HCT116 (cell line): ENCODE results near the gene GIPR. TPM values are rescaled to one million over a fixed set of nuclear protein-coding genes. Genes with fewer than 3 reads are reported as not detected.

Experiments
- ATAC-seq: fragments of 200-7000 bp; cut with Tn5 transposase; 2 replicates; pipeline ENCODE4 v1.9.1; 2020; ENCODE audit warnings: mild to moderate bottlenecking, moderate library complexity
- Bru-seq: library from RNA; stranded (reverse); fragments of 400-500 nt; gene quantifications from one replicate; lab custom pipeline; 2021; lab: Mats Ljungman, UMichigan
- BruChase-seq, 2 experiments: library from RNA; stranded (reverse); fragments of 400-500 nt; gene quantifications; one replicate each; lab custom pipeline; 2021; lab: Mats Ljungman, UMichigan
- BruUV-seq: library from RNA; stranded (reverse); fragments of 400-500 nt; replicated peaks from 2 replicates; lab custom pipeline; 2021; lab: Mats Ljungman, UMichigan
- CTCF ChIA-PET: fragments of 300-600 bp; sonication (Branson Sonifier 250); formaldehyde crosslinking; loops from one replicate; lab custom pipeline; 2021; ENCODE audit warnings: antibody characterized with exemption; lab: Charles Lee
- POLR2A ChIA-PET: fragments of 300-600, 350-600 bp; sonication (Branson Sonifier 250); formaldehyde crosslinking; loops from one replicate; lab custom pipeline; 2021; ENCODE audit warnings: antibody characterized with exemption; lab: Charles Lee
- RAD21 ChIA-PET, 2 experiments: fragments of 300-600 bp; sonication (Branson Sonifier 250); formaldehyde crosslinking; loops; one replicate each; lab custom pipeline; 2023; ENCODE audit warnings: low total read pairs in 2 of 2; ENCODE audit not compliant: uncharacterized antibody in 2 of 2, unreplicated experiment in 2 of 2, low non-redundant PET in 1 of 2; lab: Charles Lee
- DNase-seq: peaks from one replicate; pipeline ENCODE4 v3.0.0-alpha.2; 2010; ENCODE audit warnings: low read depth, low spot score
- H2AFZ ChIP-seq: fragments of 200-600 bp; shearing (Covaris generic), sonication (generic); 2 replicates; pipeline ENCODE4 v1.6.1; 2017; ENCODE audit warnings: low read depth, mixed run types, mixed read lengths, antibody characterized with exemption, low read length; ENCODE audit not compliant: poor library complexity, severe bottlenecking
- H3K27ac ChIP-seq: 2 replicates; pipeline ENCODE4 v1.5.1; 2012; ENCODE audit warnings: low read depth, low read length
- H3K27me3 ChIP-seq: fragments of 200-600 bp; sonication (generic); 2 replicates; pipeline ENCODE4 v1.6.1; 2016; ENCODE audit warnings: mixed run types, low read length, mixed read lengths; ENCODE audit not compliant: insufficient read depth
- H3K36me3 ChIP-seq, 2 experiments: fragments of 200-500 bp in 1 of 2; fragments of 200-600 bp in 1 of 2; sonication (Bioruptor generic) in 1 of 2; sonication (generic) in 1 of 2; 2 replicates each; pipeline versions ENCODE4 v1.5.1 to v1.6.1; 2014 to 2016; ENCODE audit warnings: low read length in 2 of 2, inconsistent platforms in 1 of 2, mixed read lengths in 1 of 2, mixed run types in 1 of 2; ENCODE audit not compliant: insufficient read depth in 2 of 2, control insufficient read depth in 1 of 2
- H3K4me1 ChIP-seq, 2 experiments: fragments of 200-600 bp in 1 of 2; sonication (generic) in 1 of 2; 2 replicates each; pipeline versions ENCODE4 v1.5.1 to v1.6.1; 2012 to 2017; ENCODE audit warnings: low read length in 2 of 2, inconsistent platforms in 1 of 2, mild to moderate bottlenecking in 1 of 2, mixed read lengths in 1 of 2, mixed run types in 1 of 2, moderate library complexity in 1 of 2; ENCODE audit not compliant: insufficient read depth in 2 of 2, control insufficient read depth in 1 of 2
- H3K4me2 ChIP-seq: fragments of 200-600 bp; sonication (generic); 2 replicates; pipeline ENCODE4 v1.6.1; 2017; ENCODE audit warnings: mixed run types, low read length, mixed read lengths
- H3K4me3 ChIP-seq, 2 experiments: fragments of 200-600 bp in 1 of 2; sonication (generic) in 1 of 2; replicated peaks in 1 of 2; 2 replicates each; pipeline ENCODE4 v1.5.1; 2011 to 2016; ENCODE audit warnings: low read length in 2 of 2, control low read depth in 1 of 2, low read depth in 1 of 2, mild to moderate bottlenecking in 1 of 2, mixed read lengths in 1 of 2, mixed run types in 1 of 2
- H3K79me2 ChIP-seq: fragments of 200-600 bp; sonication (generic); 2 replicates; pipeline ENCODE4 v1.6.1; 2017; ENCODE audit warnings: mild to moderate bottlenecking, mixed run types, low read length, moderate library complexity, mixed read lengths; ENCODE audit not compliant: insufficient read depth
- H3K9ac ChIP-seq: fragments of 200-600 bp; sonication (generic); 2 replicates; pipeline ENCODE4 v1.6.1; 2016; ENCODE audit warnings: low read length, mixed read lengths
- H3K9me2 ChIP-seq: fragments of 200-600 bp; sonication (generic), shearing (Covaris generic); 2 replicates; pipeline ENCODE4 v1.6.1; 2017; ENCODE audit warnings: mixed run types, mild to moderate bottlenecking, moderate library complexity; ENCODE audit not compliant: insufficient read depth
- H3K9me3 ChIP-seq, 2 experiments: fragments of 200-500 bp in 1 of 2; fragments of 200-600 bp in 1 of 2; sonication (Bioruptor generic) in 1 of 2; sonication (generic) in 1 of 2; 2 replicates each; pipeline ENCODE4 v1.6.1; 2014 to 2017; ENCODE audit warnings: low read length in 2 of 2, mixed read lengths in 2 of 2, inconsistent platforms in 1 of 2, low read depth in 1 of 2, mild to moderate bottlenecking in 1 of 2, mixed run types in 1 of 2, moderate library complexity in 1 of 2; ENCODE audit not compliant: control insufficient read depth in 1 of 2, insufficient read depth in 1 of 2
- H4K20me1 ChIP-seq: fragments of 200-600 bp; sonication (generic), shearing (Covaris generic); 2 replicates; pipeline ENCODE4 v1.6.1; 2017; ENCODE audit warnings: mixed run types, mild to moderate bottlenecking, moderate library complexity; ENCODE audit not compliant: insufficient read depth
- CEBPB ChIP-seq: IDR thresholded peaks from 2 replicates; pipeline ENCODE4 v1.6.1; 2012; ENCODE audit warnings: low read depth
- EZH2 ChIP-seq: fragments of 200-600 bp; sonication (generic); IDR thresholded peaks from 2 replicates; pipeline ENCODE4 v1.6.1; 2017; ENCODE audit warnings: antibody characterized with exemption, mixed run types
- POLR2AphosphoS5 ChIP-seq: IDR thresholded peaks from 2 replicates; pipeline ENCODE4 v1.6.1; 2011; ENCODE audit warnings: mild to moderate bottlenecking, low read depth, low read length, moderate library complexity
- TCF7L2 ChIP-seq: IDR thresholded peaks from 2 replicates; pipeline ENCODE4 v1.7.0; 2011; ENCODE audit warnings: borderline replicate concordance, inconsistent platforms; ENCODE audit not compliant: insufficient read depth, insufficient read length; ENCODE audit errors: extremely low read depth
- intact Hi-C: fragments of 100-400 bp; cut with micrococcal nuclease; formaldehyde crosslinking; loops from 2 replicates; pipeline ENCODE4 v1.10.0; 2022
- long read RNA-seq: library from polyadenylated mRNA; unstranded; transcript quantifications from one replicate; pipeline ENCODE4 v2.0.0, GENCODE V29; 2021; ENCODE audit not compliant: unreplicated experiment
- polyA plus RNA-seq: library from polyadenylated mRNA; unstranded; fragments of >200 nt; gene quantifications from 2 replicates; pipeline ENCODE4 v1.2.1, GENCODE V29; 2012; ENCODE audit warnings: missing spikeins
- total RNA-seq: library from RNA; stranded (reverse); gene quantifications from one replicate; pipeline ENCODE4 v1.2.1, GENCODE V29; 2021; ENCODE audit not compliant: unreplicated experiment
- TF ChIP-seq, protein P1 (sequence below): IDR thresholded peaks from 2 replicates; pipeline ENCODE4 v1.6.1; 2012; ENCODE audit warnings: low read depth
- TF ChIP-seq, protein P2 (sequence below): IDR thresholded peaks from 2 replicates; pipeline ENCODE4 v1.6.1; 2012
- TF ChIP-seq, protein P3 (sequence below): IDR thresholded peaks from 2 replicates; pipeline ENCODE4 v1.6.1; 2011; ENCODE audit warnings: mild to moderate bottlenecking, low read length, moderate library complexity; ENCODE audit not compliant: insufficient replicate concordance; ENCODE audit errors: extremely low read depth

Gene GIPR, protein sequence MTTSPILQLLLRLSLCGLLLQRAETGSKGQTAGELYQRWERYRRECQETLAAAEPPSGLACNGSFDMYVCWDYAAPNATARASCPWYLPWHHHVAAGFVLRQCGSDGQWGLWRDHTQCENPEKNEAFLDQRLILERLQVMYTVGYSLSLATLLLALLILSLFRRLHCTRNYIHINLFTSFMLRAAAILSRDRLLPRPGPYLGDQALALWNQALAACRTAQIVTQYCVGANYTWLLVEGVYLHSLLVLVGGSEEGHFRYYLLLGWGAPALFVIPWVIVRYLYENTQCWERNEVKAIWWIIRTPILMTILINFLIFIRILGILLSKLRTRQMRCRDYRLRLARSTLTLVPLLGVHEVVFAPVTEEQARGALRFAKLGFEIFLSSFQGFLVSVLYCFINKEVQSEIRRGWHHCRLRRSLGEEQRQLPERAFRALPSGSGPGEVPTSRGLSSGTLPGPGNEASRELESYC
- total RNA-seq (14.1 TPM), Bru-seq, nascent RNA (percentile 59 among the genes with signal in this experiment), BruChase-seq, experiment 1, labeled RNA remaining after a 6-hour chase (percentile 56 among the genes with signal in this experiment), BruChase-seq, experiment 2, labeled RNA remaining after a 2-hour chase (percentile 60 among the genes with signal in this experiment)
- 9.9 and 10.3 TPM in 2 replicates for polyA plus RNA-seq
- long read RNA-seq, partial matches to known transcripts = 2 of 7 reads
- long read RNA-seq, other reads (novel, unspliced or antisense) = 4 of 7 reads

DNA sequence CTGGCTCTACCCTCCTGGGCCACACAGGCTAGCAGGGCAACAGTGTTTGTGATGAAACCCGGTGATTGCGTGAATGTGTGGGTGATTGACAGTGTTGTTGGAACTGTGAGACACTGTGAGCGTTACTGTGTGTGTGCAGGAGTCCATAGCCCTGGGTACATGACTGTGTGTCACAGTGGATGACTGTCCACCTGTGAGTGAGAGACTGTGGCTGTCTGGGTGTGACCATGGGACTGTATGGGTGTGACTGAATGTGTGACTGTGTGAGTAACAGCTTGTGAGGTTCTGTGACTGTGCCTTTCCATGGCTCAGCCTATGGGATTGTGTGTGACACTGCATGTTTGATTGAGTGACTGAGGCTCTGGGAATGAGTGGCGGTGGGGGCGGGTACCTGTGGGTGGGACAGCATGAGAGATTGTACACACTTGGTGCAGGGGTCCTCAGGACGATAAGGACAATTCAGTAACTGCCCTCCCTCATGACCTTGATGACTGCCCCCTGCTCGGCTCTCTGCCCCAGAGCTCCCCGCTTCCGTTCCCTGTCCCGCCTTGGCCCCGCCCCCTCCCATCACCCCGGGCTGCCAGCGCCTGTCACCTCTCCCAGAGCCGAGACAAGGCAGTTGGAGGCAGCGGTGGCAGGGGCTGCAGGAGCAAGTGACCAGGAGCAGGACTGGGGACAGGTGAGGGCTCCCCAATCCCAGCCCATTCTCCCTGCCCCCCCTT, at the start of gene GIPR:
Gene GIPR (plus strand): TSS at position 602 of the 722 bp plus-strand sequence. CDS start 1,300 bp downstream, outside the sequence.
- BruUV-seq = no TSS peak
- ATAC-seq (peak; percentile 55), DNase-seq (peak; percentile 72)
- H3K9ac ChIP-seq = peak within 1 kb of the TSS; percentile 91
- no peaks in the 10 kb centered on the region for H3K9me3 ChIP-seq
- no peaks in the 10 kb centered on the region for H3K79me2 ChIP-seq
- ChIA-PET CTCF (interaction anchor here (1.0 to 3.1 kb wide), 3 partner anchors 22 to 182 kb away, joined by 4 to 17 read pairs (median 8); no protein-coding TSS in a partner anchor), POLR2A (interaction anchor here (0.7 to 2.0 kb wide), 4 partner anchors 9 to 200 kb away, joined by 3 to 16 read pairs (median 4); partner anchors contain the start of gene FOSB), RAD21 (interaction anchor here (0.6 to 1.7 kb wide), 3 partner anchors 22 to 329 kb away, joined by 3 to 8 read pairs (median 3); no protein-coding TSS in a partner anchor)
- H3K27ac ChIP-seq = peak within 1 kb of the TSS; percentile 71
- TF ChIP-seq, protein P1, sequence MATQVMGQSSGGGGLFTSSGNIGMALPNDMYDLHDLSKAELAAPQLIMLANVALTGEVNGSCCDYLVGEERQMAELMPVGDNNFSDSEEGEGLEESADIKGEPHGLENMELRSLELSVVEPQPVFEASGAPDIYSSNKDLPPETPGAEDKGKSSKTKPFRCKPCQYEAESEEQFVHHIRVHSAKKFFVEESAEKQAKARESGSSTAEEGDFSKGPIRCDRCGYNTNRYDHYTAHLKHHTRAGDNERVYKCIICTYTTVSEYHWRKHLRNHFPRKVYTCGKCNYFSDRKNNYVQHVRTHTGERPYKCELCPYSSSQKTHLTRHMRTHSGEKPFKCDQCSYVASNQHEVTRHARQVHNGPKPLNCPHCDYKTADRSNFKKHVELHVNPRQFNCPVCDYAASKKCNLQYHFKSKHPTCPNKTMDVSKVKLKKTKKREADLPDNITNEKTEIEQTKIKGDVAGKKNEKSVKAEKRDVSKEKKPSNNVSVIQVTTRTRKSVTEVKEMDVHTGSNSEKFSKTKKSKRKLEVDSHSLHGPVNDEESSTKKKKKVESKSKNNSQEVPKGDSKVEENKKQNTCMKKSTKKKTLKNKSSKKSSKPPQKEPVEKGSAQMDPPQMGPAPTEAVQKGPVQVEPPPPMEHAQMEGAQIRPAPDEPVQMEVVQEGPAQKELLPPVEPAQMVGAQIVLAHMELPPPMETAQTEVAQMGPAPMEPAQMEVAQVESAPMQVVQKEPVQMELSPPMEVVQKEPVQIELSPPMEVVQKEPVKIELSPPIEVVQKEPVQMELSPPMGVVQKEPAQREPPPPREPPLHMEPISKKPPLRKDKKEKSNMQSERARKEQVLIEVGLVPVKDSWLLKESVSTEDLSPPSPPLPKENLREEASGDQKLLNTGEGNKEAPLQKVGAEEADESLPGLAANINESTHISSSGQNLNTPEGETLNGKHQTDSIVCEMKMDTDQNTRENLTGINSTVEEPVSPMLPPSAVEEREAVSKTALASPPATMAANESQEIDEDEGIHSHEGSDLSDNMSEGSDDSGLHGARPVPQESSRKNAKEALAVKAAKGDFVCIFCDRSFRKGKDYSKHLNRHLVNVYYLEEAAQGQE = no peak
- TF ChIP-seq, protein P2, sequence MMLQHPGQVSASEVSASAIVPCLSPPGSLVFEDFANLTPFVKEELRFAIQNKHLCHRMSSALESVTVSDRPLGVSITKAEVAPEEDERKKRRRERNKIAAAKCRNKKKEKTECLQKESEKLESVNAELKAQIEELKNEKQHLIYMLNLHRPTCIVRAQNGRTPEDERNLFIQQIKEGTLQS = no peak
- TF ChIP-seq, protein P3, sequence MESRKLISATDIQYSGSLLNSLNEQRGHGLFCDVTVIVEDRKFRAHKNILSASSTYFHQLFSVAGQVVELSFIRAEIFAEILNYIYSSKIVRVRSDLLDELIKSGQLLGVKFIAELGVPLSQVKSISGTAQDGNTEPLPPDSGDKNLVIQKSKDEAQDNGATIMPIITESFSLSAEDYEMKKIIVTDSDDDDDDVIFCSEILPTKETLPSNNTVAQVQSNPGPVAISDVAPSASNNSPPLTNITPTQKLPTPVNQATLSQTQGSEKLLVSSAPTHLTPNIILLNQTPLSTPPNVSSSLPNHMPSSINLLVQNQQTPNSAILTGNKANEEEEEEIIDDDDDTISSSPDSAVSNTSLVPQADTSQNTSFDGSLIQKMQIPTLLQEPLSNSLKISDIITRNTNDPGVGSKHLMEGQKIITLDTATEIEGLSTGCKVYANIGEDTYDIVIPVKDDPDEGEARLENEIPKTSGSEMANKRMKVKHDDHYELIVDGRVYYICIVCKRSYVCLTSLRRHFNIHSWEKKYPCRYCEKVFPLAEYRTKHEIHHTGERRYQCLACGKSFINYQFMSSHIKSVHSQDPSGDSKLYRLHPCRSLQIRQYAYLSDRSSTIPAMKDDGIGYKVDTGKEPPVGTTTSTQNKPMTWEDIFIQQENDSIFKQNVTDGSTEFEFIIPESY = no peak
- TF ChIP-seq EZH2 (no peak), TCF7L2 (no peak), POLR2AphosphoS5 (peak; percentile 20; the same call in 1 of the 2 replicates), CEBPB (no peak)
- H3K4me2 ChIP-seq = peak within 1 kb of the TSS; percentile 95
- no peaks in the 10 kb centered on the region for H3K36me3 ChIP-seq
- H3K27me3 ChIP-seq = no peaks in the 10 kb centered on the region
- H3K4me3 ChIP-seq = peak within 1 kb of the TSS; percentile 76 to 85
- peaks cover 11 to 40% of the 10 kb centered on the region in 2 experiments for H3K4me1 ChIP-seq
- H2AFZ ChIP-seq = peak within 1 kb of the TSS; percentile 81
- intact Hi-C loops = no loop called here
- H3K9me2 ChIP-seq = no peaks in the 10 kb centered on the region
- no peaks in the 10 kb centered on the region for H4K20me1 ChIP-seq
